CD1c-positive myeloid dendritic cell (primary cell): ENCODE measurements around the gene SYNE2.
"Not testable (repeated sequence)": the region's sequence is repeated elsewhere in the genome, so short reads cannot be mapped to it uniquely, and the experiment has no call there.

ENCODE experiments used
- DNase-seq: peaks from one replicate; pipeline ENCODE4 v3.0.0-alpha.2; 2016; ENCODE audit errors: extremely low spot score

The SYNE2 gene

GRCh38 chr14:64119980-64120379 lies 267.2 kb downstream of the SYNE2 start:
- DNase-seq: no peak

GRCh38 chr14:64123241-64123822 lies 270.5 kb downstream of the SYNE2 start:
- no peak for DNase-seq

DNA sequence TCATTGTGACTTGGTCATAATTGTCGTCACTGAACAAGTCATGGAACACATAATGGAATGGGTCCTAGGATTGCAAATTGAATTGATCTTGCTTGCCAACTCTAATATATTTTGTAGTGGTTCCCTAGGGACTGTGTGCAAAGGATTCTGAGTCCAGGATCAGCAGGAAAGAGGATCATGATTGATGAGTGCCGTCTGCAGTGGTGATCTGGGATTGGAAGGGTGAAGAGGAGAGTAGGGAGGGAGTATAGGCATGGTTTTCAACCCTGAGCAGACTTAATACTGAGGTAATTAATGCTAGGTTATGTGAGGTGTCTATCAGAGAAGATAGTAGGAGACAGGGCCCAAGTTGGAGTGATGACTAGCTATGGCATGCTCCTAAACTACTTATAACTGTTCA lies 272.5 kb downstream of the SYNE2 start:
- DNase-seq: no peak

GRCh38 chr14:64126548-64126947 lies 273.7 kb downstream of the SYNE2 start:
- DNase-seq: no peak

DNA sequence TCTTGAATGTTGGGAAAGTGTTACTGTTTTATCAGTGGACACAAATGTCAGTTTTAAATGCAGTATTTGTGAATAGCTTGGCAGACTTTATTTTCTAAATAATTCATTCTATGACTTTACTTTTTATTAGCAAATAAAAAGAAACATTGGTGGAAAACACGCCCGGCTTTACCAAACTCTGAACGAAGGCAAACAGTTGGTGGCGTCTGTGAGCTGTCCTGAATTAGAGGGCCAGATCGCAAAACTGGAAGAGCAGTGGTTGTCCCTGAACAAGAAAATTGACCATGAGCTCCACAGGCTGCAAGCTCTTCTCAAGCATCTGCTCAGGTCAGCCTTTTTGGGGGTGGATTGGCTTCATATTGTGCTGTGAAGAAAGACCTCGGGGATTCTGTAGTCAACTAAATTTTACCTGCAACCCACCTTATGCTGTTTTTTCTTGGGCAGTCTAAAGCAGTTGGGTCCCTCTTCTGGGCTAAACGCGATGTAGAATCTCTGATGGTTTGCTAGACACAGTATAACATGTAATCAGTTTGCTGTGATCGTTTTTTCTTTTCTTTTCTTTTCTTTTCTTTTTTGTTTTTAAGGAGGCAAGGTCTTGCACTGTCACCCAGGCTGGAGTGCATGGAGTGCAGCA lies 285.0 kb downstream of the SYNE2 start:
- no peak for DNase-seq

GRCh38 chr14:64147126-64147790 lies 294.5 kb downstream of the SYNE2 start:
- DNase-seq: no peak

DNA sequence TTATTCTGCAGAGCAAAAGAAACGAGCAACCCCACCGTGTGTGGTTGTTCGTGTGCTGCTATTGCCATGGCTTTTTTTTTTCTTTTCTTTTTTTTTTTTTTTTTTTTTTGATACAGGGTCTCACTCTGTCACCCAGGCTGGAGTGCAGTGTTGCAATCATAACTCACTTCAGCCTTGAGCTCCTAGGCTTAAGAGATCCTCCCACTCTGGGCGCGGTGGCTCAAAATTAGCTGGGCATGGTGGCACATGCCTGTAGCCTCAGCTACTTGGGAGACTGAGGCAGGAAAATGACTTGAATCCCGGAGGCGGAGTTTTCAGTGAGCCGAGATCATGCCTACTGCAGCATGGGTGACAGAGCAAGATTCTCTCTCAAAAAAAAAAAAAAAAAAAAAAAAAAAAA lies 297.1 kb downstream of the SYNE2 start:
- DNase-seq: no peak

DNA sequence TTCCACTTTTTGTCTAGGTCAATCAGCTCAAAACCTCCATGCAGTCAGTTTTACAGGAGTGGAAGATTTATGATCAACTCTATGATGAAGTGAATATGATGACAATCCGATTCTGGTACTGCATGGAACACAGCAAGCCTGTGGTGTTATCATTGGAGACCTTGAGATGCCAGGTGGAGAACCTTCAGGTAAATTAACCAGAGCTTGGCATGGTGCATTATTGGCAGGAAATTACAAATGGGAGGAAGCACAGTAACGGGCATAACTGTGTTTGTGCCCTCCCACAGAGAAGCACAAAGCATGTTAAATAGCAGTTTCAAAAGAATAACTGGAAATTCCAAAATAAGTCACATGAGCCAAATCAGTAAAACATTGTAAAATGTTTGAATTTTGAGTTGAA lies 305.8 kb downstream of the SYNE2 start:
- no peak for DNase-seq

DNA sequence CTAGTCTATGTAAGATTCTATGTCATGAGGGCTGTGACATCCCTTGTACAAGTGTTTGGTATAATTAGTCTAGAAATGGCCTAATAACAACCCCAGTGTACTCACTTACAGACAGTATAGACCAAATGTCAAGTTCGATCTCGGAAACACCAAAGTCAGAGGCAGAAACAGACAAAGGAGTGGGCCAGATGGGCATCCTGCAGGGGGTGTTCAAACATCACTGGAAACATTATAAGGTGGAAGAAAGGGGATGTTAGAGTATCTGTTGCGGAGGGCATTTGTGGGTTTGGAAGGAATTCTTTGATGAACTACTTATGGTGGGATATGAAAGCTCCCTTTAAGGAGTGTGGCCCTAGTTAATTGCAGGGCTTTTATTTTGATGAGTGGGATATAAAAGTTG lies 306.8 kb downstream of the SYNE2 start:
- DNase-seq: no peak

DNA sequence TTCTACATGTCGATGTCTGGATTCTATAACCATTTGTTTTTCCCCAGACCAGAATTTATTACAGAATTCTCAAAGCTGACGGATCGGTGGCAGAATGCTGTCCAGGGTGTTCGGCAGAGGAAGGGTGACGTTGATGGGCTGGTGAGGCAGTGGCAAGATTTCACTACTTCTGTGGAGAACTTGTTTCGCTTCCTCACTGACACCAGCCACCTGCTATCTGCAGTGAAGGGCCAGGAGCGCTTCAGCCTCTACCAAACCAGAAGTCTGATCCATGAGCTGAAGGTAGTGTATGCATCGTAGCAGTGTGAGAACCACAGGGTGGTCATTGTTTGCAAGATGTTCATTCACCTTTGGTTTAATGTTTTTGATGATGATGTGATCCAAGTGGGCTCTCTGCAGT lies 317.4 kb downstream of the SYNE2 start:
- no peak for DNase-seq

- DNase-seq: no peak
Observed at GRCh38 chr14:64174922-64175782, 322.3 kb downstream of the SYNE2 start.

- DNase-seq: no peak
Observed at GRCh38 chr14:64176330-64176729, 323.5 kb downstream of the SYNE2 start.

- no peak for DNase-seq
Observed at GRCh38 chr14:64178814-64179213, 326.0 kb downstream of the SYNE2 start.

- not testable (repeated sequence) for DNase-seq
Observed at GRCh38 chr14:64182908-64183307, 330.1 kb downstream of the SYNE2 start.

GRCh38 chr14:64184103-64184729 lies 331.4 kb downstream of the SYNE2 start:
- DNase-seq: no peak

DNA sequence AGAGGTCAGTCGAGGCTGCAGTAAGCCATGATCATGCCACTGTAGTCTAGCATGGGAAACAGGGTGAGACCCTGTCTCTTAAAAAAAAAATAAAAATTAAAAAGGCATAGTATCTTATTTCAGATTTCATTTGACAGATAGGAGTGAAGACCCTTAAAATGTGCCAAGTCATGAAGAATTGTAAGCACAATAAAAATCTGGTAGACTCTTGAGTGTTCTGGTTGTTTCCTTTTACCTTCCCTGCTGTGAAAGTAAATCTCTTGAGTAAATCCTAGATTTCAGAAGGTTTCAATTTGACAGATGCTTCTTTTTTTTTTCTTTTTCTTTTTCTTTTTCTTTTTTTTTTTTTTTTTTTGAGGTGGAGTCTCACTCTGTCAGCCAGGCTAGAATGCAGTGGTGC lies 332.4 kb downstream of the SYNE2 start:
- DNase-seq: no peak

DNA sequence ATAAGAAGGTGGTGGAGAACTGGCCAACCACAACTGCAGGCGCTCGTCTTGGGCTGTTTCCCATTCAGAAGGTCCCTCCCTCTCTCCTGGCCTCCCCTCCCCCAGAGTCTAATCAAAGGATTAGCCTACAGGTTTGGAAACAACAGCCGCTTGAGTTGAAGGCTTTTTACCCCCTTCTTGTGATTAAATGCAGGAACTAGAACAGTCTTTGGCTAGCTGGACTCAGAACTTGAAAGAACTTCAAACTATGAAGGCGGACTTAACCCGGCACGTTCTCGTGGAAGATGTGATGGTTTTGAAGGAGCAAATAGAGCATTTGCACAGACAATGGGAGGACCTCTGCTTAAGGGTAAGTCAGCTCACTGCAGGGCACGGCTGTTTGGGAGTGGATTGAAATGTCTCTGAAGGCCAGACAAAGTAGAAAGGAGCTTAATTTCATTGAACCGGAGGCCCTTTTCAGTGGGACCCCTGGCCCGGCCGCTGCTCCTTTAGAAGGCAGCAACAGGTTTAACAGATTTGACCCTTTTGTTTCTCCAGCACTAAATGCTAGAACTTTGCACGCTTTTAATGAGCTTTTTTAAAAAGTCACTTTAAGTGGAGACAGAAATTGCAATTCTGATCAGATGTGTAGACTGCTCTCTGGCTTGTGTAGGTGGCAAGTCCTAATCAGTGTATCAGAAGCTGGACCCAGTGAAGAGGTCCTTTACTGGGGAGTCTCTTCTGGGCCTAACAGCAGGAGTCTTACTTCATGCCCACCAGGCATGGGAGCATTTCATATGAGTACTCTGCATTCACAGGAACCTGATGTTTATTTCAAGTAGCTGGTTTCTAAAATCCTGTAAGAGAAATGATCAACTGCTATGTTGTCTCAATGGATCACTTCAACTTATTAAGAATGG lies 333.7 kb downstream of the SYNE2 start:
- no peak for DNase-seq

- no peak for DNase-seq
Observed at GRCh38 chr14:64187331-64187730, 334.5 kb downstream of the SYNE2 start.

- DNase-seq: no peak
Observed at GRCh38 chr14:64190974-64191502, 338.2 kb downstream of the SYNE2 start.

DNA sequence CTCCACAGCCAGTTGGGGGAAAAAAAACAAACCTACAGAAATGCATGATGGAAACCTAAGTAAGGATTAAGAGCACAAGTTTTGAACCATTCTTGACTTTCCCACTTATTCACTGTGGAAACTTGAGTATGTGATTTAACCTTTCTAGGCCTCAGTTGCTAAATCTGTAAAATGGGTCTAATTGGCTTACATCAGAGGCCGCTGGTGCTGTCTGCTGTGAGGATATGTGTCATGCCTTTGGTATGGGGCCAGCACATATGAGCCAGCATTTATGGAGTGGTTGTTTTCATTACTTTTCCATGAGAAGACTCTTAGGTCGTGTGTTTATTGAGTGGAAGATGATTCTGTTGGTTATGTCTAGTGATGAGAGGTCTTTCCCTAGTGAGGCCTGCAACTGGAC lies 339.0 kb downstream of the SYNE2 start:
- no peak for DNase-seq

DNA sequence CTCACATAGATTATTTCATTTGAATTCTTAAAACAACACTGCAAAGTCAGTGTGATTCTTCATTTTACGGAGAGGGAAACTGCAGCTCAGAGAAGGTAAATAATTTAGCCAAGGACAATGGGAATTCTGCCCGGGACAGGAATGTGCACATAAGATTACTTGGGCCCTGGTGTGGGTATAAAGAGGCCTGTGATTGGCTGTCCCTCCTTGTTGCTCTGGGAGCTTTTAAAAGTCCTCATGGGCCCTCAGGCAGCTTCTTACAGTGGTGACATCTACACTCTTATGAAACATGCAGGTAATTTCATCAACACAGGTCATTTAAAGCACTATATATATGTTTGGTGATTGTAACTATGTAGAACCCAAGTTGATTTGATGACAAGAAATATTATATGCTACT lies 341.0 kb downstream of the SYNE2 start:
- DNase-seq: no peak
